Transverse colon (tissue), 4 donors: Measurements from ENCODE around the gene PHKA2. TPM values are rescaled to one million over a fixed set of nuclear protein-coding genes. Genes with fewer than 3 reads are reported as not detected.

ENCODE experiments used
- DNase-seq: peaks from one replicate; pipeline ENCODE4 v3.0.0-alpha.2; 2019
- H3K27ac ChIP-seq, 4 donors: fragments of 200-600 bp; sonication (generic); 2 replicates each; pipeline ENCODE4 v1.5.1; 2016 to 2018; ENCODE audit warnings: inconsistent platforms in 4 of 4
- H3K27me3 ChIP-seq: fragments of 200-600 bp; sonication (generic); 2 replicates; pipeline ENCODE4 v1.5.1; 2017; ENCODE audit warnings: inconsistent platforms
- H3K36me3 ChIP-seq, 4 donors: fragments of 200-600 bp; sonication (generic); 2 replicates each; pipeline ENCODE4 v1.5.1; 2017 to 2019; ENCODE audit warnings: inconsistent platforms in 4 of 4
- H3K4me1 ChIP-seq, 4 donors: fragments of 200-600 bp; sonication (generic); 2 replicates each; pipeline ENCODE4 v1.5.1; 2017 to 2020; ENCODE audit warnings: inconsistent platforms in 4 of 4
- H3K4me3 ChIP-seq, 4 donors: fragments of 200-600 bp; sonication (generic); 1 replicate in 1 of 4; 2 replicates in 3 of 4; pipeline versions ENCODE4 v1.5.1 to v1.6.1; 2017 to 2019; ENCODE audit warnings: inconsistent platforms in 4 of 4
- H3K9me3 ChIP-seq, 2 donors: fragments of 200-600 bp; sonication (generic); 2 replicates each; pipeline ENCODE4 v1.5.1; 2017 to 2019; ENCODE audit warnings: inconsistent platforms in 2 of 2
- CTCF ChIP-seq, 5 experiments: fragments of 200-600 bp in 3 of 5; fragments of 450-650 bp in 2 of 5; sonication (generic) in 3 of 5; IDR thresholded peaks; 1 replicate in 2 of 5; 2 replicates in 3 of 5; pipeline ENCODE4 v1.5.1; 2016 to 2017; ENCODE audit warnings: antibody characterized with exemption in 5 of 5, inconsistent platforms in 3 of 5, mild to moderate bottlenecking in 2 of 5, moderate library complexity in 1 of 5
- EP300 ChIP-seq: sonication (generic); formaldehyde crosslinking; IDR thresholded peaks from one replicate; pipeline ENCODE4 v1.6.1; 2017; ENCODE audit warnings: antibody characterized with exemption, low read depth
- POLR2A ChIP-seq: fragments of 450-650 bp; IDR thresholded peaks from one replicate; pipeline ENCODE4 v1.6.1; 2016; ENCODE audit warnings: antibody characterized with exemption, mild to moderate bottlenecking, moderate library complexity
- POLR2AphosphoS5 ChIP-seq, 3 donors: sonication (generic); formaldehyde crosslinking; IDR thresholded peaks; one replicate each; pipeline ENCODE4 v1.6.1; 2016; ENCODE audit warnings: antibody characterized with exemption in 3 of 3
- WGBS, 2 donors: methylation state at CpG; one replicate each; pipeline ENCODE4 v1.1.5; 2018; ENCODE audit warnings: low coverage in 1 of 2; 5-methylcytosine and 5-hydroxymethylcytosine counted together
- in situ Hi-C, 4 donors: fragments of 200-750 bp; cut with MboI; loops; one replicate each; pipeline versions ENCODE4 v1.15.0 to v1.15.1; 2017; ENCODE audit warnings: low sequenced_read_pairs in 3 of 4, low pct_ligation_motif_present in 1 of 4, low pct_unique_long_range_greater_than_20kb in 1 of 4
- intact Hi-C: fragments of 100-400 bp; cut with DNase I; formaldehyde crosslinking; loops from one replicate; pipeline ENCODE4 v1.15.1; 2023; ENCODE audit warnings: low total_unique reads
- total RNA-seq, 4 donors: library from RNA; depleted of rRNA; stranded (reverse); fragments of >200 nt; gene quantifications; one replicate each; pipeline ENCODE4 v1.1.0, GENCODE V29; 2016

The PHKA2 gene
- total RNA-seq, 4 donors from 2014 or later = 23.8 to 46.4 (median 30.4) TPM

- Histone ChIP-seq H3K9me3 (no peaks in the 10 kb centered on the region), H3K36me3 (no peaks in the 10 kb centered on the region), H3K4me3 (no peak overlapping the region), H3K27me3 (no peaks in the 10 kb centered on the region), H3K4me1 (no peaks in the 10 kb centered on the region), H3K27ac (no peak overlapping the region)
- 69 to 80% methylated on average over 1 to 2 of the region's 2 CpGs for WGBS, 2 donors
- intact Hi-C loops = no loop called here
- in situ Hi-C loops = no loop called here
- DNase-seq = no peak
- TF ChIP-seq POLR2AphosphoS5 (IDR thresholded peaks at IDR 0.05) = no peak
- no peak for TF ChIP-seq CTCF (IDR thresholded peaks at IDR 0.05)
- TF ChIP-seq EP300 = no peak
- no peak for TF ChIP-seq POLR2A
Measured at GRCh38 chrX:18961686-18962085, 22.2 kb downstream of the PHKA2 start.

- WGBS, 2 donors = 84% methylated on average over 7 of the region's 7 CpGs; no CpG with 5 or more reads in 1 of the 2 donors
- no peak for DNase-seq
- H3K27me3 ChIP-seq = no peaks in the 10 kb centered on the region
- no peaks in the 10 kb centered on the region for H3K36me3 ChIP-seq
- H3K4me1 ChIP-seq = no peaks in the 10 kb centered on the region
- in situ Hi-C loops (no loop called here), intact Hi-C loops (no loop called here)
- no peak overlapping the region for H3K4me3 ChIP-seq
- H3K9me3 ChIP-seq = no peaks in the 10 kb centered on the region
- H3K27ac ChIP-seq = no peak overlapping the region
- TF ChIP-seq POLR2AphosphoS5 (IDR thresholded peaks at IDR 0.05) (no peak), EP300 (no peak), POLR2A (no peak), CTCF (IDR thresholded peaks at IDR 0.05) (no peak)
Measured at GRCh38 chrX:18956303-18957032, 27.4 kb downstream of the PHKA2 start.

GRCh38 chrX:18955676-18956075 is 28.2 kb downstream of the PHKA2 start:
- 90% methylated on average over 4 of the region's 4 CpGs; no CpG with 5 or more reads in 1 of the 2 donors for WGBS, 2 donors
- H3K27ac ChIP-seq = no peak overlapping the region
- no peaks in the 10 kb centered on the region for H3K9me3 ChIP-seq
- intact Hi-C loops = no loop called here
- no peaks in the 10 kb centered on the region for H3K27me3 ChIP-seq
- DNase-seq = no peak
- in situ Hi-C loops = no loop called here
- no peak overlapping the region for H3K4me3 ChIP-seq
- no peaks in the 10 kb centered on the region for H3K4me1 ChIP-seq
- TF ChIP-seq CTCF (IDR thresholded peaks at IDR 0.05) (no peak), EP300 (no peak), POLR2AphosphoS5 (IDR thresholded peaks at IDR 0.05) (no peak), POLR2A (no peak)
- no peaks in the 10 kb centered on the region for H3K36me3 ChIP-seq

- in situ Hi-C loops (no loop called here), intact Hi-C loops (no loop called here)
- no peaks in the 10 kb centered on the region for H3K4me1 ChIP-seq
- DNase-seq = no peak
- H3K27me3 ChIP-seq = no peaks in the 10 kb centered on the region
- H3K4me3 ChIP-seq = no peak overlapping the region
- H3K9me3 ChIP-seq = no peaks in the 10 kb centered on the region
- no peaks in the 10 kb centered on the region for H3K36me3 ChIP-seq
- WGBS, 2 donors = 89% methylated on average over 10 of the region's 10 CpGs; no CpG with 5 or more reads in 1 of the 2 donors
- no peak for TF ChIP-seq POLR2A
- TF ChIP-seq EP300 = no peak
- no peak overlapping the region for H3K27ac ChIP-seq
Measured at GRCh38 chrX:18951032-18951431, 32.9 kb downstream of the PHKA2 start.
